Keratinocyte (primary cell): Measurements from ENCODE around the gene C2orf92. TPM values are rescaled to one million over a fixed set of nuclear protein-coding genes. Genes with fewer than 3 reads are reported as not detected.
A peak's percentile ranks its signal among the peaks of the same experiment; 100 is the strongest.

ENCODE experiments used
- DNase-seq: peaks from one replicate; pipeline ENCODE4 v3.0.0-alpha.2; 2011; ENCODE audit warnings: low read depth, missing footprints, low spot score
- FAIRE-seq: peaks from 2 replicates; lab custom pipeline; 2011; peaks lifted over from hg19 to GRCh38; lab: Jason Lieb, UNC
- H2AFZ ChIP-seq: 2 replicates; pipeline ENCODE4 v1.6.0; 2012; ENCODE audit warnings: low read length, control low read depth, inconsistent platforms; ENCODE audit not compliant: control insufficient read depth
- H3K27ac ChIP-seq: 2 replicates; pipeline ENCODE4 v1.5.1; 2011; ENCODE audit warnings: low read length; ENCODE audit not compliant: control insufficient read depth, insufficient read depth
- H3K27me3 ChIP-seq: 3 replicates; pipeline ENCODE4 v1.6.0; 2011; ENCODE audit warnings: low read length; ENCODE audit not compliant: control insufficient read depth, insufficient read depth; ENCODE audit errors: extremely low read depth
- H3K36me3 ChIP-seq, 2 experiments: 2 replicates in 1 of 2; 3 replicates in 1 of 2; pipeline ENCODE4 v1.5.1; 2011; ENCODE audit warnings: low read length in 2 of 2, mild to moderate bottlenecking in 1 of 2; ENCODE audit not compliant: control insufficient read depth in 2 of 2, insufficient read depth in 2 of 2; ENCODE audit errors: extremely low read depth in 1 of 2
- H3K4me1 ChIP-seq: 3 replicates; pipeline ENCODE4 v1.5.1; 2011; ENCODE audit warnings: low read length; ENCODE audit not compliant: control insufficient read depth, insufficient read depth; ENCODE audit errors: extremely low read depth
- H3K4me2 ChIP-seq: 3 replicates; pipeline ENCODE4 v1.6.0; 2011; ENCODE audit warnings: low read depth, low read length; ENCODE audit not compliant: control insufficient read depth, insufficient read depth; ENCODE audit errors: extremely low read depth
- H3K4me3 ChIP-seq, 3 experiments: fragments of 200-600 bp in 1 of 3; sonication (generic) in 1 of 3; 2 replicates in 2 of 3; 3 replicates in 1 of 3; pipeline ENCODE4 v1.5.1; 2011 to 2016; ENCODE audit warnings: low read length in 3 of 3, mild to moderate bottlenecking in 3 of 3, control low read depth in 2 of 3, inconsistent platforms in 1 of 3, low read depth in 1 of 3, mixed read lengths in 1 of 3, mixed run types in 1 of 3, moderate library complexity in 1 of 3; ENCODE audit not compliant: control insufficient read depth in 2 of 3, insufficient read depth in 2 of 3; ENCODE audit errors: extremely low read depth in 1 of 3
- H3K79me2 ChIP-seq: 2 replicates; pipeline ENCODE4 v1.6.0; 2012; ENCODE audit warnings: low read length; ENCODE audit not compliant: control insufficient read depth, insufficient read depth
- H3K9ac ChIP-seq: 3 replicates; pipeline ENCODE4 v1.6.0; 2011; ENCODE audit warnings: low read length; ENCODE audit not compliant: control insufficient read depth, insufficient read depth; ENCODE audit errors: extremely low read depth
- H3K9me1 ChIP-seq: 3 replicates; pipeline ENCODE4 v1.6.0; 2011; ENCODE audit warnings: low read length; ENCODE audit not compliant: control insufficient read depth, insufficient read depth; ENCODE audit errors: extremely low read depth
- H3K9me3 ChIP-seq: 2 replicates; pipeline ENCODE4 v1.5.1; 2012; ENCODE audit warnings: low read depth, low read length; ENCODE audit not compliant: control insufficient read depth
- H4K20me1 ChIP-seq: 3 replicates; pipeline ENCODE4 v1.6.0; 2011; ENCODE audit warnings: low read length; ENCODE audit not compliant: control insufficient read depth, insufficient read depth; ENCODE audit errors: extremely low read depth
- CTCF ChIP-seq, 3 experiments: IDR thresholded peaks in 1 of 3; conservative IDR thresholded peaks in 1 of 3; optimal IDR thresholded peaks in 1 of 3; 2 replicates in 2 of 3; 3 replicates in 1 of 3; pipeline versions ENCODE3 to v1.5.1; 2011; ENCODE audit warnings: low read length in 3 of 3, mild to moderate bottlenecking in 3 of 3, moderate library complexity in 2 of 3, control low read depth in 1 of 3, inconsistent platforms in 1 of 3; ENCODE audit not compliant: insufficient read depth in 2 of 3; ENCODE audit errors: extremely low read depth in 1 of 3
- EZH2 ChIP-seq: IDR thresholded peaks from one replicate; pipeline ENCODE4 v1.6.1; 2012; ENCODE audit warnings: inconsistent platforms, mild to moderate bottlenecking, low read length, moderate library complexity
- dilution Hi-C: fragments of 300-500 bp; cut with MboI; formaldehyde crosslinking; loops from one replicate; pipeline ENCODE4 v1.7.0; 2020; ENCODE audit warnings: low sequenced_read_pairs; ENCODE audit not compliant: extremely low pct_ligation_motif_present
- polyA plus RNA-seq, 5 experiments: library from polyadenylated mRNA; depleted of rRNA in 3 of 5; stranded (reverse) in 3 of 5; stranded (forward) in 1 of 5; unstranded in 1 of 5; fragments of >200 nt; gene quantifications; 1 replicate in 1 of 5; 2 replicates in 3 of 5; 3 replicates in 1 of 5; pipeline versions ENCODE4 v1.2.1 to v1.2.3, GENCODE V29; 2011 to 2012; ENCODE audit warnings: missing spikeins in 2 of 5, low read depth in 1 of 5, low replicate concordance in 1 of 5

The C2orf92 gene
- polyA plus RNA-seq, 1 donor (not counting 4 experiments of a cell fraction or from before 2014, with no cell fraction given) = 1.6 TPM

- H3K9me1 ChIP-seq = no peaks in the 10 kb centered on the region
- dilution Hi-C loops = no loop called here
- DNase-seq (no peak), FAIRE-seq (no peak)
- TF ChIP-seq CTCF (optimal IDR thresholded peaks at IDR 0.05 in 1 of 3, IDR thresholded peaks at IDR 0.05 in 1 of 3, conservative IDR thresholded peaks at IDR 0.05 in 1 of 3; ENCODE audit: extremely low read depth in 1 of 3, insufficient read depth in 2 of 3, low read length in 3 of 3) (no peak), EZH2 (no peak)
- H3K9me3 ChIP-seq = no peaks in the 10 kb centered on the region
- no peaks in the 10 kb centered on the region for H4K20me1 ChIP-seq
- H3K27ac ChIP-seq = no peak overlapping the region
- no peak overlapping the region for H3K4me2 ChIP-seq
- H3K36me3 ChIP-seq = no peaks in the 10 kb centered on the region
- peaks cover 9% of the 10 kb centered on the region for H3K27me3 ChIP-seq
- no peak overlapping the region for H3K9ac ChIP-seq
- peaks cover 5% of the 10 kb centered on the region for H3K4me1 ChIP-seq
- H3K4me3 ChIP-seq = no peak overlapping the region
- H3K79me2 ChIP-seq = no peaks in the 10 kb centered on the region
- H2AFZ ChIP-seq = no peak overlapping the region
Observed at GRCh38 chr2:97724501-97724900, 55.0 kb downstream of the C2orf92 start.

- H3K9me3 ChIP-seq = peaks cover under 1% of the 10 kb centered on the region
- no peaks in the 10 kb centered on the region for H3K79me2 ChIP-seq
- peak in 1 of 3 experiments; percentile 3 for TF ChIP-seq CTCF (optimal IDR thresholded peaks at IDR 0.05 in 1 of 3, IDR thresholded peaks at IDR 0.05 in 1 of 3, conservative IDR thresholded peaks at IDR 0.05 in 1 of 3; ENCODE audit: extremely low read depth in 1 of 3, insufficient read depth in 2 of 3, low read length in 3 of 3)
- TF ChIP-seq EZH2 = no peak
- no peak overlapping the region for H3K9ac ChIP-seq
- H3K27ac ChIP-seq = no peak overlapping the region
- DNase-seq = no peak
- FAIRE-seq = no peak
- H3K4me3 ChIP-seq = no peak overlapping the region
- no peak overlapping the region for H2AFZ ChIP-seq
- H3K36me3 ChIP-seq = no peaks in the 10 kb centered on the region
- H3K4me1 ChIP-seq = peaks cover 5% of the 10 kb centered on the region
- dilution Hi-C loops = no loop called here
- H4K20me1 ChIP-seq = no peaks in the 10 kb centered on the region
- peaks cover 9% of the 10 kb centered on the region for H3K27me3 ChIP-seq
- no peaks in the 10 kb centered on the region for H3K9me1 ChIP-seq
- no peak overlapping the region for H3K4me2 ChIP-seq
Observed at GRCh38 chr2:97724946-97725688, 55.6 kb downstream of the C2orf92 start.
